A549 (cell line): ENCODE measurements around the gene PMP22. TPM values are rescaled to one million over a fixed set of nuclear protein-coding genes. Genes with fewer than 3 reads are reported as not detected.
"Not testable (repeated sequence)": the region's sequence is repeated elsewhere in the genome, so short reads cannot be mapped to it uniquely, and the experiment has no call there.

Source experiments
- ATAC-seq, 2 experiments: fragments of 200-7000 bp in 1 of 2; fragments of >200 bp in 1 of 2; cut with Nextera tagmentation in 1 of 2; cut with Tn5 transposase in 1 of 2; 3 replicates each; pipeline versions ENCODE4 v1.8.0 to v1.9.1; 2018 to 2020; ENCODE audit warnings: mild to moderate bottlenecking in 1 of 2, moderate library complexity in 1 of 2
- CTCF ChIA-PET: fragments of 300-600 bp; sonication (Branson Sonifier 250); formaldehyde crosslinking; extraction: SDS; loops from one replicate; lab custom pipeline; 2021; ENCODE audit warnings: antibody characterized with exemption, inconsistent platforms; lab: Yijun Ruan, JAX
- POLR2A ChIA-PET: fragments of 350-600 bp; formaldehyde crosslinking; extraction: SDS; loops from one replicate; lab custom pipeline; 2021; ENCODE audit warnings: antibody characterized with exemption, inconsistent platforms; lab: Yijun Ruan, JAX
- DNase-seq, 2 experiments: peaks; one replicate each; pipeline versions ENCODE4 v3.0.0 to v3.0.0-alpha.2; 2011 to 2016; ENCODE audit warnings: low read depth in 1 of 2, low spot score in 1 of 2
- FAIRE-seq: peaks from 2 replicates; lab custom pipeline; 2011; peaks lifted over from hg19 to GRCh38; lab: Jason Lieb, UNC
- H3K27ac ChIP-seq, 2 experiments: fragments of >200 bp; sonication (Bioruptor Twin); formaldehyde crosslinking; 3 replicates each; pipeline ENCODE4 v1.5.1; 2016 to 2017
- H3K4me1 ChIP-seq: fragments of >200 bp; sonication (Bioruptor Twin); formaldehyde crosslinking; 3 replicates; pipeline ENCODE4 v1.6.1; 2016
- H3K4me2 ChIP-seq: fragments of >200 bp; sonication (Bioruptor Twin); formaldehyde crosslinking; 3 replicates; pipeline ENCODE4 v1.6.1; 2016
- H3K4me3 ChIP-seq: fragments of >200 bp; sonication (Bioruptor Twin); formaldehyde crosslinking; 3 replicates; pipeline ENCODE4 v1.5.1; 2016
- H3K9me3 ChIP-seq: fragments of >200 bp; sonication (Bioruptor Twin); formaldehyde crosslinking; 3 replicates; pipeline ENCODE4 v1.6.1; 2016
- CBX2 ChIP-seq: fragments of 200-600 bp; sonication (generic); IDR thresholded peaks from 2 replicates; pipeline ENCODE4 v1.6.1; 2016; ENCODE audit warnings: low read depth, mild to moderate bottlenecking, borderline replicate concordance
- EHF ChIP-seq: fragments of 250-450 bp; sonication (Bioruptor Pico); IDR thresholded peaks from 2 replicates; pipeline ENCODE4 v1.5.0; 2020; ENCODE audit warnings: mild to moderate bottlenecking
- EHMT2 ChIP-seq: fragments of 200-600 bp; sonication (generic); IDR thresholded peaks from 2 replicates; pipeline ENCODE4 v1.6.1; 2016; ENCODE audit warnings: antibody characterized with exemption, low read depth, mild to moderate bottlenecking, moderate library complexity
- FOSB ChIP-seq: fragments of 250-450 bp; sonication (Bioruptor Pico); IDR thresholded peaks from 2 replicates; pipeline ENCODE4 v1.5.0; 2020; ENCODE audit warnings: mild to moderate bottlenecking, moderate library complexity
- FOXS1 ChIP-seq: fragments of 250-450 bp; sonication (Bioruptor Pico); IDR thresholded peaks from 2 replicates; pipeline ENCODE4 v1.5.0; 2020; ENCODE audit warnings: mild to moderate bottlenecking, moderate library complexity
- HEYL ChIP-seq: fragments of 250-450 bp; sonication (Bioruptor Pico); IDR thresholded peaks from 2 replicates; pipeline ENCODE4 v1.8.0; 2021; ENCODE audit warnings: mild to moderate bottlenecking, moderate library complexity
- KDM1A ChIP-seq: fragments of 200-600 bp; sonication (generic); IDR thresholded peaks from 2 replicates; pipeline ENCODE4 v1.6.1; 2016; ENCODE audit warnings: low read depth, mild to moderate bottlenecking
- MAFK ChIP-seq: fragments of 450-650 bp; IDR thresholded peaks from 2 replicates; pipeline ENCODE4 v1.6.1; 2014; ENCODE audit not compliant: partially characterized antibody
- NR3C1 ChIP-seq: fragments of >200 bp; sonication (Bioruptor Twin); formaldehyde crosslinking; IDR thresholded peaks from 3 replicates; pipeline ENCODE4 v1.6.1; 2017
- PHF8 ChIP-seq: fragments of 200-600 bp; sonication (generic); IDR thresholded peaks from 2 replicates; pipeline ENCODE4 v1.6.1; 2016; ENCODE audit warnings: low read depth, mild to moderate bottlenecking, antibody characterized with exemption, moderate library complexity, borderline replicate concordance
- RNF2 ChIP-seq: fragments of 200-600 bp; sonication (generic); IDR thresholded peaks from 2 replicates; pipeline ENCODE4 v1.6.1; 2016; ENCODE audit warnings: low read depth, mild to moderate bottlenecking, antibody characterized with exemption, moderate library complexity, borderline replicate concordance
- SMC3 ChIP-seq: fragments of >200 bp; sonication (Bioruptor Twin); formaldehyde crosslinking; IDR thresholded peaks from 3 replicates; pipeline ENCODE4 v1.6.1; 2018; ENCODE audit warnings: inconsistent platforms
- SREBF2 ChIP-seq: fragments of 450-650 bp; IDR thresholded peaks from 2 replicates; pipeline ENCODE4 v1.6.1; 2014; ENCODE audit warnings: mild to moderate bottlenecking, moderate library complexity
- TFCP2L1 ChIP-seq: fragments of 250-450 bp; sonication (Bioruptor Pico); IDR thresholded peaks from 2 replicates; pipeline ENCODE4 v1.5.0; 2021; ENCODE audit warnings: mild to moderate bottlenecking
- ZFP36 ChIP-seq: fragments of 450-650 bp; IDR thresholded peaks from 2 replicates; pipeline ENCODE4 v1.6.1; 2014; ENCODE audit warnings: borderline replicate concordance; ENCODE audit not compliant: partially characterized antibody
- WGBS: methylation state at CpG from one replicate; pipeline ENCODE4 v1.1.6; 2017; ENCODE audit errors: missing lambda C conversion rate; 5-methylcytosine and 5-hydroxymethylcytosine counted together
- polyA plus RNA-seq, 4 experiments: library from polyadenylated mRNA; depleted of rRNA in 3 of 4; stranded (reverse); fragments of >200 nt; fragmentation: RNase III in 1 of 4; extraction: RNeasy Plus Mini Kit Qiagen cat#74134 plus additional on column Dnase treatment in 1 of 4; gene quantifications; 2 replicates in 3 of 4; 3 replicates in 1 of 4; pipeline ENCODE4 v1.2.3, GENCODE V29; 2011 to 2017
- TF ChIP-seq, protein P1 (sequence below): fragments of >200 bp; sonication (Bioruptor Twin); formaldehyde crosslinking; IDR thresholded peaks from 3 replicates; pipeline ENCODE4 v1.6.1; 2016
- TF ChIP-seq, protein P2 (sequence below): fragments of 450-650 bp; IDR thresholded peaks from 2 replicates; pipeline ENCODE4 v1.6.1; 2014; ENCODE audit warnings: antibody characterized with exemption
- TF ChIP-seq, protein P3 (sequence below): IDR thresholded peaks from 2 replicates; pipeline ENCODE4 v1.6.1; 2012

Gene PMP22
- polyA plus RNA-seq, 2 of the 4 experiments (the other 2 are of a cell fraction): 40.1 to 102 TPM

DNA sequence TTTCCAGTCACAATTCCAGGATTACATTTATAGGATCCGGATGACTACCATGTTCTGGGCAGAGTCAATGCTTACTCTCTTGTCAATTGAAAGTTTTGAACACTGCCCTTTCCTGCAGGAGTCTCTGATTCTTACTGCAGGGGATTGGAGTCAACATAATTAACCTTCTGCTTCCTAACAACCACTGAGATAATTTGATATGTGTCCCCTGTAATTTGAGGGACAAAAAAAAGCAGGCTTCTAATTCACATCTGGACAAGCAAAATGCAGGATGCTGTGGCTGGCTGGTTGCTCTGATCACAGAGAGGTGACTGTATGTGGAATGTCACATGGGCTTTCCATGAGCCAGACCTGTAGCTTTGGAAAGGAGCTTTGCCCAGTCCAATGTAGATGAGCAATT is 54.9 kb downstream of the PMP22 start:
- no peak for FAIRE-seq
- DNase-seq: no peak
- 35% methylated on average over 1 of the region's 1 CpG for WGBS

DNA sequence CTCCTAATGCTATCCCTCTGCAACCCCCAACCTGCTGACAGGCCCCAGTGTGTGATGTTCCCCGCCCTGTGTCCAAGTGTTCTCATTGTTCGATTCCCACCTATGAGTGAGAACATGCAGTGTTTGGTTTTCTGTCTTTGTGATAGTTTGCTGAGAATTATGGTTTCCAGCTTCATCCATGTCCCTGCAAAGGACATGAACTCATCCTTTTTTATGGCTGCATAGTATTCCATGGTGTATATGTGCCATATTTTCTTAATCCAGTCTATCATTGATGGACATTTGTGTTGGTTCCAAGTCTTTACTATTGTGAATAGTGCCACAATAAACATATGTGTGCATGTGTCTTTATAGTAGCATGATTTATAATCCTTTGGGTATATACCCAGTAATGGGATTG is 62.1 kb downstream of the PMP22 start:
- POLR2A ChIA-PET, H3K4me2 ChIP-seq, DNase-seq, H3K4me3 ChIP-seq, CTCF ChIA-PET, H3K27ac ChIP-seq, H3K4me1 ChIP-seq, ATAC-seq, FAIRE-seq: not testable (repeated sequence)
- peaks cover 24% of the 10 kb centered on the region; the same call in 2 of the 3 replicates for H3K9me3 ChIP-seq
- 41% methylated on average over 2 of the region's 2 CpGs for WGBS

More for the DNA sequence above, 54.9 kb downstream of the PMP22 start:
- POLR2A ChIA-PET: no interaction called here
- ATAC-seq: no peak
- no peaks in the 10 kb centered on the region for H3K9me3 ChIP-seq
- CTCF ChIA-PET: interaction anchor here (1.1 to 1.3 kb wide), 2 partner anchors 14 to 47 kb away, joined by 3 read pairs; no protein-coding TSS in a partner anchor
- no peaks in the 10 kb centered on the region for H3K4me1 ChIP-seq
- TF ChIP-seq FOXS1 (CRISPR knock-in tag) (no peak), MAFK (no peak), EHMT2 (no peak)
- TF ChIP-seq, protein P1, sequence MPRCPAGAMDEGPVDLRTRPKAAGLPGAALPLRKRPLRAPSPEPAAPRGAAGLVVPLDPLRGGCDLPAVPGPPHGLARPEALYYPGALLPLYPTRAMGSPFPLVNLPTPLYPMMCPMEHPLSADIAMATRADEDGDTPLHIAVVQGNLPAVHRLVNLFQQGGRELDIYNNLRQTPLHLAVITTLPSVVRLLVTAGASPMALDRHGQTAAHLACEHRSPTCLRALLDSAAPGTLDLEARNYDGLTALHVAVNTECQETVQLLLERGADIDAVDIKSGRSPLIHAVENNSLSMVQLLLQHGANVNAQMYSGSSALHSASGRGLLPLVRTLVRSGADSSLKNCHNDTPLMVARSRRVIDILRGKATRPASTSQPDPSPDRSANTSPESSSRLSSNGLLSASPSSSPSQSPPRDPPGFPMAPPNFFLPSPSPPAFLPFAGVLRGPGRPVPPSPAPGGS: no peak
- no peak overlapping the region for H3K27ac ChIP-seq
- H3K4me2 ChIP-seq: no peak overlapping the region
- no peak overlapping the region for H3K4me3 ChIP-seq

DNA sequence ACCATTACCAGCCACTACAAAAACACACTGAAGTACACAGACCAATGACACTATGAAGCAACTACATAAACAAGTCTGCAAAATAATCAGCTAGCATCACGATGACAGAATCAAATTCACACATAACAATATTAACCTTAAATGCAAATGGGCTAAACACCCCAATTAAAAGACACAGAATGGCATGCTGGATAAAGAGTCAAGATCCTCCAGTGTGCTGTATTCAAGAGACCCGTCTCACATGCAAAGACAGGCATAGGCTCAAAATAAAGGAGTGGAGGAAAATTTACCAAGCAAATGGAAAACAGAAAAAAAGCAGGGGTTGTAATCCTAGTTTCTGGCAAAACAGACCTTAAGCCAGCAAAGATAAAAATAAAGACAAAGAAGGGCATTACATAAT is 64.6 kb downstream of the PMP22 start:
- H3K4me2 ChIP-seq, FAIRE-seq, H3K4me3 ChIP-seq, ATAC-seq, POLR2A ChIA-PET, DNase-seq, CTCF ChIA-PET, H3K27ac ChIP-seq, H3K4me1 ChIP-seq: not testable (repeated sequence)
- WGBS: 7% methylated on average over 2 of the region's 2 CpGs
- peaks cover 24% of the 10 kb centered on the region; the same call in 2 of the 3 replicates for H3K9me3 ChIP-seq

DNA sequence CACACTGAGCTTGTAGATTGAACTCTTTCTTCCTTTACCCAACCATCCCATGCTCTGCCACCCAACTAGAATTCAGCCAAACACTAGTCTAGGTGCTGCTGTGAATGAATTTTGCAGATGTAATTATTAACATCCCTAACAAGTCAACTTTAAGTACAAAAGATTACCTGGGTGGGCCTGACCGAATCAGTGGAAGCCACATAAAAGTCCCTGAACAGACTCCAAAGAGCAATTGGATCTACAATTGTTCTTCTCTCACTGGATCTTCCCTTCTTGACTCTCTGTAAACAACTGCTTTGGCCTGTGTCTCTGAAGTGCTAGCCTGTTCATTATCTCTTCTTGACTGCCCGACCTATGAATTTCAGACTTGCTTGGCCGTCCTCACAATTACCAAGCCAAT is 67.9 kb downstream of the PMP22 start:
- Histone ChIP-seq H3K4me2 (no peak overlapping the region), H3K27ac (no peak overlapping the region)
- no peak for TF ChIP-seq RNF2
- TF ChIP-seq HEYL (CRISPR knock-in tag): no peak
- no peak for TF ChIP-seq CBX2
- no peak for TF ChIP-seq ZFP36
- TF ChIP-seq SMC3: no peak
- TF ChIP-seq FOSB (CRISPR knock-in tag): no peak
- no peak for TF ChIP-seq PHF8
- TF ChIP-seq, protein P2, sequence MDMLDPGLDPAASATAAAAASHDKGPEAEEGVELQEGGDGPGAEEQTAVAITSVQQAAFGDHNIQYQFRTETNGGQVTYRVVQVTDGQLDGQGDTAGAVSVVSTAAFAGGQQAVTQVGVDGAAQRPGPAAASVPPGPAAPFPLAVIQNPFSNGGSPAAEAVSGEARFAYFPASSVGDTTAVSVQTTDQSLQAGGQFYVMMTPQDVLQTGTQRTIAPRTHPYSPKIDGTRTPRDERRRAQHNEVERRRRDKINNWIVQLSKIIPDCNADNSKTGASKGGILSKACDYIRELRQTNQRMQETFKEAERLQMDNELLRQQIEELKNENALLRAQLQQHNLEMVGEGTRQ: no peak
- TF ChIP-seq SREBF2: no peak
- no peak for TF ChIP-seq TFCP2L1 (CRISPR knock-in tag)
- TF ChIP-seq, protein P1: no peak
- TF ChIP-seq, protein P3, sequence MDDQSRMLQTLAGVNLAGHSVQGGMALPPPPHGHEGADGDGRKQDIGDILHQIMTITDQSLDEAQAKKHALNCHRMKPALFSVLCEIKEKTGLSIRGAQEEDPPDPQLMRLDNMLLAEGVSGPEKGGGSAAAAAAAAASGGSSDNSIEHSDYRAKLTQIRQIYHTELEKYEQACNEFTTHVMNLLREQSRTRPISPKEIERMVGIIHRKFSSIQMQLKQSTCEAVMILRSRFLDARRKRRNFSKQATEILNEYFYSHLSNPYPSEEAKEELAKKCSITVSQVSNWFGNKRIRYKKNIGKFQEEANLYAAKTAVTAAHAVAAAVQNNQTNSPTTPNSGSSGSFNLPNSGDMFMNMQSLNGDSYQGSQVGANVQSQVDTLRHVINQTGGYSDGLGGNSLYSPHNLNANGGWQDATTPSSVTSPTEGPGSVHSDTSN: no peak
- no peak for TF ChIP-seq NR3C1
- TF ChIP-seq KDM1A: no peak
- no peak for TF ChIP-seq MAFK
- no peak for TF ChIP-seq EHF (CRISPR knock-in tag)
- TF ChIP-seq, all 56 proteins: peak for 0
- ChIA-PET CTCF (no interaction called here), POLR2A (no interaction called here)
- no peak for FAIRE-seq
- no peak for DNase-seq
- 2% methylated on average over 3 of the region's 3 CpGs for WGBS
- H3K9me3 ChIP-seq: peaks cover 24% of the 10 kb centered on the region; the same call in 2 of the 3 replicates
- no peaks in the 10 kb centered on the region for H3K4me1 ChIP-seq
- no peak overlapping the region for H3K4me3 ChIP-seq
- no peak for ATAC-seq
